ENCODE results near the gene PAPPA2. TPM values are rescaled to one million over a fixed set of nuclear protein-coding genes. Genes with fewer than 3 reads are reported as not detected.

Gene PAPPA2
- total RNA-seq, 1 experiment from 2014 or later, result not detected

DNA sequence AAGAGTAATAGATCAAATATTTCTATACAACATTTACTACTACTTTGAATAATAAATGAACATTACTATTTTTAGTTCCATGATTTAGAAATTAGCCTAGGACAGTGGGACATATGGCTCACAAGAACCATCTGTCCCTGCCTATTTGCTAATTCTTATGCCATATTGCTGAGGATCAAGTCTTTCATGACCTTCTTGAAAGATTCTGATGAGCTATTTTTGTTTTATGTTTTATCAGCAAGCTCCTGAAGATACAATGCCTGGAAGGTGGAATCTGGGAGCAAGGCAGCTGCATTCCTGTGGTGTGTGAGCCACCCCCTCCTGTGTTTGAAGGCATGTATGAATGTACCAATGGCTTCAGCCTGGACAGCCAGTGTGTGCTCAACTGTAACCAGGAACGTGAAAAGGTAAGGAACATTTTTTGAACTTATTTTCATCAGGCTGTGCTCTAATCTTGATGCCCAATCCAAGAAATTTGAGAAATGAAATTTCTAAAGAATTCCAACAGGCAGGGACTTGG is 326.7 kb downstream of the PAPPA2 start:
- H3K27me3 ChIP-seq (ENCODE audit: low read length), result peaks cover 18% of the 10 kb centered on the region

DNA sequence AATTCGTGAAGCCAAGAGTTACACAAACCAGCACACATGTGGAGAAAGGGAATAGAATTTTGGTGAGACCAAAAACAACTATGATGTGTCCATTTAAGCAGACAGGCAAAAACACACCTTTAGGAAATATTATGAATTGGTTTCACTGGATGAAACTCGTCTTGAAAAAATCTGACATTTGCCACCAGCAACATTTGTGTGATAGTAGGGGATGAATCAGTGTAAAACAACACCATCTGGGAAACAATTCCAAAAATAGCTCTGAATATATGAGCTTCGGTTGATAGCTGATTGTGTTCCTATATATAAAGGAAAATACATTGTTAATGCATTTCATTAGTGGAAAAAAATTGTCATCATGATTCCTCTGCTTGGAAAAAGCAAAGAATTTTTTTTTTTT is 327.8 kb downstream of the PAPPA2 start:
- ATAC-seq, result no peak
- Histone ChIP-seq H3K27me3 (ENCODE audit: low read length) (peaks cover 9% of the 10 kb centered on the region), H3F3A (ENCODE audit: low read length, unreplicated experiment) (no peaks in the 10 kb centered on the region), H3K36me3 (ENCODE audit: low read depth, low read length) (no peaks in the 10 kb centered on the region), H3K9me3 (ENCODE audit: low read length) (no peaks in the 10 kb centered on the region), H2AFZ (ENCODE audit: low read length) (no peak overlapping the region), H3K9me2 (replicated peaks; ENCODE audit: low read length) (no peaks in the 10 kb centered on the region), H3K4me3 (ENCODE audit: low read length) (no peak overlapping the region), H3K27ac (ENCODE audit: low read length) (no peak overlapping the region), H4K20me1 (ENCODE audit: low read length) (no peaks in the 10 kb centered on the region), H3K79me2 (ENCODE audit: low read length) (no peaks in the 10 kb centered on the region), H3K9ac (ENCODE audit: low read length) (no peak overlapping the region), H3K4me2 (ENCODE audit: low read length) (no peak overlapping the region), H3K4me1 (ENCODE audit: insufficient read depth, low read length) (no peaks in the 10 kb centered on the region)
- DNase-seq, result no peak
- BruUV-seq (replicated peaks), result no TSS peak
- TF ChIP-seq EZH2phosphoT487 (IDR thresholded peaks at IDR 0.05; ENCODE audit: borderline replicate concordance, low read length) (no peak), EZH2 (IDR thresholded peaks at IDR 0.05; ENCODE audit: low read length, unreplicated experiment) (no peak)
- TF ChIP-seq, protein P1, sequence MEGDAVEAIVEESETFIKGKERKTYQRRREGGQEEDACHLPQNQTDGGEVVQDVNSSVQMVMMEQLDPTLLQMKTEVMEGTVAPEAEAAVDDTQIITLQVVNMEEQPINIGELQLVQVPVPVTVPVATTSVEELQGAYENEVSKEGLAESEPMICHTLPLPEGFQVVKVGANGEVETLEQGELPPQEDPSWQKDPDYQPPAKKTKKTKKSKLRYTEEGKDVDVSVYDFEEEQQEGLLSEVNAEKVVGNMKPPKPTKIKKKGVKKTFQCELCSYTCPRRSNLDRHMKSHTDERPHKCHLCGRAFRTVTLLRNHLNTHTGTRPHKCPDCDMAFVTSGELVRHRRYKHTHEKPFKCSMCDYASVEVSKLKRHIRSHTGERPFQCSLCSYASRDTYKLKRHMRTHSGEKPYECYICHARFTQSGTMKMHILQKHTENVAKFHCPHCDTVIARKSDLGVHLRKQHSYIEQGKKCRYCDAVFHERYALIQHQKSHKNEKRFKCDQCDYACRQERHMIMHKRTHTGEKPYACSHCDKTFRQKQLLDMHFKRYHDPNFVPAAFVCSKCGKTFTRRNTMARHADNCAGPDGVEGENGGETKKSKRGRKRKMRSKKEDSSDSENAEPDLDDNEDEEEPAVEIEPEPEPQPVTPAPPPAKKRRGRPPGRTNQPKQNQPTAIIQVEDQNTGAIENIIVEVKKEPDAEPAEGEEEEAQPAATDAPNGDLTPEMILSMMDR (conservative IDR thresholded peaks at IDR 0.05; ENCODE audit: low read depth, low read length), result no peak
- ChIA-PET CTCF (no interaction called here), POLR2A (ENCODE audit: unreplicated experiment) (no interaction called here)
- intact Hi-C loops (cut with micrococcal nuclease), result no loop called here

More for the DNA sequence above, 326.7 kb downstream of the PAPPA2 start:
- Histone ChIP-seq H3K4me2 (ENCODE audit: low read length) (no peak overlapping the region), H3K36me3 (ENCODE audit: low read depth, low read length) (no peaks in the 10 kb centered on the region), H3K4me3 (ENCODE audit: low read length) (no peak overlapping the region), H3K4me1 (ENCODE audit: insufficient read depth, low read length) (no peaks in the 10 kb centered on the region), H2AFZ (ENCODE audit: low read length) (no peak overlapping the region), H3F3A (ENCODE audit: low read length, unreplicated experiment) (no peaks in the 10 kb centered on the region), H3K9me3 (ENCODE audit: low read length) (no peaks in the 10 kb centered on the region), H3K79me2 (ENCODE audit: low read length) (no peaks in the 10 kb centered on the region), H3K9ac (ENCODE audit: low read length) (no peak overlapping the region), H3K9me2 (replicated peaks; ENCODE audit: low read length) (no peaks in the 10 kb centered on the region), H3K27ac (ENCODE audit: low read length) (no peak overlapping the region), H4K20me1 (ENCODE audit: low read length) (no peaks in the 10 kb centered on the region)
- ChIA-PET CTCF (no interaction called here), POLR2A (ENCODE audit: unreplicated experiment) (no interaction called here)
- intact Hi-C loops (cut with micrococcal nuclease), result no loop called here
- ATAC-seq (no peak), DNase-seq (no peak)
- TF ChIP-seq, protein P1 (conservative IDR thresholded peaks at IDR 0.05; ENCODE audit: low read depth, low read length), result no peak
- TF ChIP-seq EZH2phosphoT487 (IDR thresholded peaks at IDR 0.05; ENCODE audit: borderline replicate concordance, low read length), result no peak
- TF ChIP-seq EZH2 (IDR thresholded peaks at IDR 0.05; ENCODE audit: low read length, unreplicated experiment), result no peak
- BruUV-seq (replicated peaks), result no TSS peak

DNA sequence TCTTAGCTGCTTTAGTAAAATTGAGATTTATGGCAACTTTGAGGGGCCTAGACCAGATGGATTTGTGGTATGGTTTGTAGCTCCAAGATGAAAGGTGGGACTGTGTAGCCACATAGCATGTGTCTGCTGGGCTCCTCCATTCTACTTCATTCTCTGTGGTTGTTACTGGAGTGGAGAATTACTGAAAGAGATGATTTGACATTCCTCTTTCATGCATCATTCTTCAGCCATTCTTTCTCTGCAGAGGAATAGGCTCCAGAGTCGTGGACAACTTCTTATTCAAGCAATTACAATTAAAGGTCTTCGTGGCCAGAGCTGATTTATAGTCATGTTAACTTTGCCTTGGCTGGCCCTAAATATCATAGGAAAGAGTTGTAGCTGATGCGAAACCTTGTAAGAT is 328.9 kb downstream of the PAPPA2 start:
- TF ChIP-seq EZH2phosphoT487 (IDR thresholded peaks at IDR 0.05; ENCODE audit: borderline replicate concordance, low read length), result no peak
- TF ChIP-seq EZH2 (IDR thresholded peaks at IDR 0.05; ENCODE audit: low read length, unreplicated experiment), result no peak
- TF ChIP-seq, protein P1 (conservative IDR thresholded peaks at IDR 0.05; ENCODE audit: low read depth, low read length), result no peak
- ATAC-seq (no peak), DNase-seq (no peak)
- Histone ChIP-seq H3K9me2 (replicated peaks; ENCODE audit: low read length) (no peaks in the 10 kb centered on the region), H3F3A (ENCODE audit: low read length, unreplicated experiment) (no peaks in the 10 kb centered on the region), H3K9me3 (ENCODE audit: low read length) (no peaks in the 10 kb centered on the region), H3K4me1 (ENCODE audit: insufficient read depth, low read length) (no peaks in the 10 kb centered on the region), H3K27me3 (ENCODE audit: low read length) (peaks cover 5% of the 10 kb centered on the region; the same call in 1 of the 2 replicates), H3K79me2 (ENCODE audit: low read length) (no peaks in the 10 kb centered on the region), H2AFZ (ENCODE audit: low read length) (no peak overlapping the region), H3K9ac (ENCODE audit: low read length) (no peak overlapping the region), H3K36me3 (ENCODE audit: low read depth, low read length) (no peaks in the 10 kb centered on the region), H4K20me1 (ENCODE audit: low read length) (no peaks in the 10 kb centered on the region), H3K4me2 (ENCODE audit: low read length) (no peak overlapping the region), H3K4me3 (ENCODE audit: low read length) (no peak overlapping the region), H3K27ac (ENCODE audit: low read length) (no peak overlapping the region)
- CTCF ChIA-PET, result no interaction called here
- POLR2A ChIA-PET (ENCODE audit: unreplicated experiment), result no interaction called here
- intact Hi-C loops (cut with micrococcal nuclease), result no loop called here
- no TSS peak for BruUV-seq (replicated peaks)
